ENCODE results near the gene NMUR1.

The NMUR1 gene

DNA sequence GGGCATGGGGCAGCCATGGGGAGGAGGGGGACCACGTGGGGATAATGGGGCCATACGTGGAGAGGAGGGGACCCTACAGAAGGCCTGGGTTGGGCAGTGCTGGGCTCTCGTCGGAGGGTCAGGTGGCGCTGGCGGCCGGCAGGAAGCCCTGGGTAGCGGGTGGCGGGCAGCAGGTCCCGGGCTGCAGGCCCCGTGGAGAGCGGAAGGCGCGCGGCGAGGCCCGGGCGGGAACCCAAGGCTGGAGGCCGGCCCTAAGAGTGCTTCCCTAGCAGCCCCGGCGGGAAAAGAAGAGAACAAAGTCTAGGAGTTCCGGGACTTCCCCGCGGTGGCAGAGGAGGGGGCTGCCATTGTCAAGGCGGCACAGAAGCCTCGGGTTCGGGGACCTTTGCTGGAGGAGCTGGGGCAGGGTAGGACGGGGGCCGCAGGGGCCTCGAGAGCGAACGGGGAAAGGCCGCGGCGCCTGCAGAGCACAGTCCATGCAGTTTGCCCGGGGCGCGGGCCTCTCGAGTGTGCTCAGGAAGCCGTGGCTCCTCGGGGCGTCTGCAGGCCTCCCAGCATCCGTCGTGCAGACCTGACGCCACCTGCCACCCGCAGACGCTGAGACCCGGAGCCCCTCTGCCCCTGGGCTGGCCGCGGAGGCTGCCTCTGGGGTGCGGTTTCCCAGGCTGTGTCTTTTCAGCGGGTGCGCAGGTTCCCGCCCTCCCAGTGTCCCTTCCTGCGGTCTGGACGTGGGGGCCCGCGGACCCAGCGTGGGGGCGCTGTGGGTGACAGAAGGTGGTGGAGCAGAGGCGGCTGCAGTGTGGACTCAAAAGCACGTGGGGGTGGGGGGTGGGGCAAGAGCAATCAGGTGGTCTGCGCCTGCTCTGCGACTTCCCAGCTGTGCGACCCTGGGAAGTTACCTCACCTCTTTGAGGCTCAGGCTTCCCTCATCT lies 46.6 kb downstream of the NMUR1 start:
- no peak for DNase-seq

- peak; percentile 18 for DNase-seq
Observed at GRCh38 chr2:231482806-231483391, 47.3 kb downstream of the NMUR1 start.

- DNase-seq, result no peak
Observed at GRCh38 chr2:231480781-231481180, 49.5 kb downstream of the NMUR1 start.

DNA sequence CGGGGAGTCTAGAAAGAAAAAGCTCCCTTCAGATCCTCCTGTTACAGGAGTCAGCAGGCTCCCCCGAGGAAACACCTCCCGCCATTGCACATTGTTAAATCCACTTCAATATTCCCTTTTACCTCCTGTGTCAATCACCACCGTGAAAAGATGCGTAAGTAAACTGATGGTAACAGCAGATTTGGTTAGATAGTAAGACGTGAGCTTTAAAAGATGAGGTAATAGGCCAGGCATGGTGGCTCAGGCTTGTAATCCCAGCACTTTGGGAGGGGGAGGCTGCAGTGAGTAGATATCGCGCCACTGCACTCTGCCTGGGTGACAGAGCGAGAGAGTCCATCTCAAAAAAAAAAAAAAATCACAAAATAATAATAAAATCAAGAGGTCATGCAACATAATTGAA lies 50.8 kb downstream of the NMUR1 start:
- no peak for DNase-seq

DNA sequence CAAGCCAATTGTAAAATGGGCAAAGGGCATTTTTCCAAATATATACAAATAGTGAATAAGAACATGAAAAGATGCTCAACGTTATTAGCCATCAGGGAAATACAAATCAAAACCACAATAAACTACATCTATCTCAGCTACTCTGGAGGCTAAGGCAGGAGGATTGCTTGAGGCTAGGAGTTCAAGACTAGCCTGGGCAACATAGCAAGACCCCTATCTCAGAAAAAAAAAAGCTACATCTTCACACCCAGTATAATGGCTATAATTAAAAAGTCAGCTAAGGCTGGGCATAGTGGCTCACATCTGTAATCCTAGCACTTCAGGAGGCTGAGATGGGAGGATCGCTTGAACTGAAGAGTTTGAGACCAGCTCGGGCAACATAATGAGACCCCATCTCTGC lies 53.3 kb downstream of the NMUR1 start:
- DNase-seq, result no peak

DNA sequence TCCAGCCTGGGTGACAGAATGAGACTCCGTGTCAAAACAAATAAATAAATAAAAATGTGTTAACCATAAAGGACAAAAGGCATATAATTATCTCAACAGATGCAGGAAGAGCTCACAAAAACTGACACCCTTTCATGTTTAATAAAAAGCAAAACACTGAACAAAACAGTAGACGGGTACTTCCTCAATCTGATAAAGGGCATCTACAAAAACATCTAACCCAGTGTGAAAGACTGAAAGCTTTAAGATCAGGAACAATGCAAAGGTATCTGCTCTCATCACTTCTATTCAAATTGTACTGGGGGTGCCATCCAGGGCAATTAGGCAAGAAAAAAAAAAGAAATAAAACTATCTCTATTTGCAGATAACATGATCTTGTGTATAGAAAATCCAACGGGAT lies 54.3 kb downstream of the NMUR1 start:
- DNase-seq, result peak; percentile 12
